ENCODE results near the gene DNASE1L3. TPM values are rescaled to one million over a fixed set of nuclear protein-coding genes. Genes with fewer than 3 reads are reported as not detected.

Gene DNASE1L3
- polyA plus RNA-seq, 1 donor from 2014 or later, result not detected

DNA sequence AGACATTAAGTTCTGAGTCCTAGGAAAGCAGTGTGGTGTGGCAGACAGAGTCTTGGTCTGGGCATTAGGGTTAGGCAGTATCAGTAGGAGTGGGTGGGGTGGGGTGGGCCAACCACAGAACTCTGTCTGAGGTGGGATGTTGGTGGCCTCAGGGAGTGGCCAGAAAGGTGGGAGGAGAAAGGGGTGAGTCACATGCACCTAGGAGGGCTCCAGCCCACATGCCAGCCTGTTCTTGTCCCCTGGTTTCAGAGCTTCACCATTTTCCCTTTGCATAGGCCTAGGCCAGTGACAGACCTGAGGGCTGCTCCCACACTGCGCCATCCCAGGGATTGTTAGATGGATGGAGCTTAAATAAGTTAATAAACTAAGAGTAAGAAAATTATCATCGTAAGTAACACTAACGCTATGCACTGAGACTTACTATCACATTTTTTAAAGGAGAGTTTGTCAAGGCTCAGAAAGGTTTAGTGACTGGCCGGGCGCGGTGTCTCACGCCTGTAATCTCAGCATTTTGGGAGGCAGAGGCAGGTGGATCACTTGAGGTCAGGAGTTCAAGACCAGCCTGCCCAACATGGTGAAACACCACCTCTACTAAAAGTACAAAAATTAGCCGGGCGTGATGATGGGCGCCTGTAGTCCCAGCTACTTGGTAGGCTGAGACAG is 33.8 kb downstream of the DNASE1L3 start:
- no peaks in the 10 kb centered on the region for H3K9me3 ChIP-seq (ENCODE audit: low read length)
- no peaks in the 10 kb centered on the region for H4K20me1 ChIP-seq (ENCODE audit: insufficient read depth)
- no peaks in the 10 kb centered on the region for H3K79me2 ChIP-seq (replicated peaks; ENCODE audit: insufficient read depth, low read length)
- no peaks in the 10 kb centered on the region for H3F3A ChIP-seq (ENCODE audit: insufficient read depth, low read length, poor library complexity, severe bottlenecking)
- H3K9me2 ChIP-seq (ENCODE audit: insufficient read depth, low read length), result no peaks in the 10 kb centered on the region
- H3K27ac ChIP-seq (ENCODE audit: low read length), result no peak overlapping the region
- H3K36me3 ChIP-seq (ENCODE audit: insufficient read depth, low read length), result no peaks in the 10 kb centered on the region
- TF ChIP-seq POLR2AphosphoS5 (IDR thresholded peaks at IDR 0.05) (no peak), RAD21 (conservative IDR thresholded peaks at IDR 0.05) (no peak), SMC3 (conservative IDR thresholded peaks at IDR 0.05; ENCODE audit: poor library complexity) (no peak), EZH2 (IDR thresholded peaks at IDR 0.05; ENCODE audit: borderline replicate concordance, insufficient read depth, low read length, poor library complexity, severe bottlenecking) (no peak), EP300 (conservative IDR thresholded peaks at IDR 0.05; ENCODE audit: poor library complexity, severe bottlenecking) (no peak), MXI1 (conservative IDR thresholded peaks at IDR 0.05; ENCODE audit: poor library complexity, severe bottlenecking) (no peak), TAF1 (IDR thresholded peaks at IDR 0.05; ENCODE audit: low read depth) (no peak)
- TF ChIP-seq, protein P1, sequence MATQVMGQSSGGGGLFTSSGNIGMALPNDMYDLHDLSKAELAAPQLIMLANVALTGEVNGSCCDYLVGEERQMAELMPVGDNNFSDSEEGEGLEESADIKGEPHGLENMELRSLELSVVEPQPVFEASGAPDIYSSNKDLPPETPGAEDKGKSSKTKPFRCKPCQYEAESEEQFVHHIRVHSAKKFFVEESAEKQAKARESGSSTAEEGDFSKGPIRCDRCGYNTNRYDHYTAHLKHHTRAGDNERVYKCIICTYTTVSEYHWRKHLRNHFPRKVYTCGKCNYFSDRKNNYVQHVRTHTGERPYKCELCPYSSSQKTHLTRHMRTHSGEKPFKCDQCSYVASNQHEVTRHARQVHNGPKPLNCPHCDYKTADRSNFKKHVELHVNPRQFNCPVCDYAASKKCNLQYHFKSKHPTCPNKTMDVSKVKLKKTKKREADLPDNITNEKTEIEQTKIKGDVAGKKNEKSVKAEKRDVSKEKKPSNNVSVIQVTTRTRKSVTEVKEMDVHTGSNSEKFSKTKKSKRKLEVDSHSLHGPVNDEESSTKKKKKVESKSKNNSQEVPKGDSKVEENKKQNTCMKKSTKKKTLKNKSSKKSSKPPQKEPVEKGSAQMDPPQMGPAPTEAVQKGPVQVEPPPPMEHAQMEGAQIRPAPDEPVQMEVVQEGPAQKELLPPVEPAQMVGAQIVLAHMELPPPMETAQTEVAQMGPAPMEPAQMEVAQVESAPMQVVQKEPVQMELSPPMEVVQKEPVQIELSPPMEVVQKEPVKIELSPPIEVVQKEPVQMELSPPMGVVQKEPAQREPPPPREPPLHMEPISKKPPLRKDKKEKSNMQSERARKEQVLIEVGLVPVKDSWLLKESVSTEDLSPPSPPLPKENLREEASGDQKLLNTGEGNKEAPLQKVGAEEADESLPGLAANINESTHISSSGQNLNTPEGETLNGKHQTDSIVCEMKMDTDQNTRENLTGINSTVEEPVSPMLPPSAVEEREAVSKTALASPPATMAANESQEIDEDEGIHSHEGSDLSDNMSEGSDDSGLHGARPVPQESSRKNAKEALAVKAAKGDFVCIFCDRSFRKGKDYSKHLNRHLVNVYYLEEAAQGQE (IDR thresholded peaks at IDR 0.05; ENCODE audit: borderline replicate concordance), result no peak
- TF ChIP-seq, protein P2, sequence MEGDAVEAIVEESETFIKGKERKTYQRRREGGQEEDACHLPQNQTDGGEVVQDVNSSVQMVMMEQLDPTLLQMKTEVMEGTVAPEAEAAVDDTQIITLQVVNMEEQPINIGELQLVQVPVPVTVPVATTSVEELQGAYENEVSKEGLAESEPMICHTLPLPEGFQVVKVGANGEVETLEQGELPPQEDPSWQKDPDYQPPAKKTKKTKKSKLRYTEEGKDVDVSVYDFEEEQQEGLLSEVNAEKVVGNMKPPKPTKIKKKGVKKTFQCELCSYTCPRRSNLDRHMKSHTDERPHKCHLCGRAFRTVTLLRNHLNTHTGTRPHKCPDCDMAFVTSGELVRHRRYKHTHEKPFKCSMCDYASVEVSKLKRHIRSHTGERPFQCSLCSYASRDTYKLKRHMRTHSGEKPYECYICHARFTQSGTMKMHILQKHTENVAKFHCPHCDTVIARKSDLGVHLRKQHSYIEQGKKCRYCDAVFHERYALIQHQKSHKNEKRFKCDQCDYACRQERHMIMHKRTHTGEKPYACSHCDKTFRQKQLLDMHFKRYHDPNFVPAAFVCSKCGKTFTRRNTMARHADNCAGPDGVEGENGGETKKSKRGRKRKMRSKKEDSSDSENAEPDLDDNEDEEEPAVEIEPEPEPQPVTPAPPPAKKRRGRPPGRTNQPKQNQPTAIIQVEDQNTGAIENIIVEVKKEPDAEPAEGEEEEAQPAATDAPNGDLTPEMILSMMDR (IDR thresholded peaks at IDR 0.05; ENCODE audit: poor library complexity, severe bottlenecking), result no peak
- no peak overlapping the region for H3K4me3 ChIP-seq (ENCODE audit: low read length)
- H2AFZ ChIP-seq (ENCODE audit: low read depth, low read length), result no peak overlapping the region
- no peak overlapping the region for H3K4me2 ChIP-seq (ENCODE audit: low read length)
- H3K9ac ChIP-seq (ENCODE audit: low read length), result no peak overlapping the region
- no peaks in the 10 kb centered on the region for H3K27me3 ChIP-seq (ENCODE audit: insufficient read depth, low read depth, low read length)

DNA sequence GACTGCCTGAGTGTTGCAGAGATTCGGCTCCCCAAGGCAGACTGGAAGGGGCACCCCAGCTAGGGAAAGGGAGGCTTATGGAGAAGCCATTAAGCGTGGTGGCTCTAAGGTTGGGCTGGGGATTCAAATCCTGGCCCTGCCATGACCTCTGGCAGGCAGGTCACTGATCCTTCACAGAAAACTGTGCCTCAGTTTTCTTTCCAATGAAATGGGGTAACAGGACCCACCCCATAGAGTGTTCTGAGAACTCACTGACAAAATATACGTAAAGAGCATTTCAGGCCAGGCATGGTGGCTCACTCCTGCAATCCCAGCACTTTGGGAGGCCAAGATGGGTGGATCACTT is 34.6 kb downstream of the DNASE1L3 start:
- H3F3A ChIP-seq (ENCODE audit: insufficient read depth, low read length, poor library complexity, severe bottlenecking), result no peaks in the 10 kb centered on the region
- no peak overlapping the region for H2AFZ ChIP-seq (ENCODE audit: low read depth, low read length)
- H3K9me3 ChIP-seq (ENCODE audit: low read length), result no peaks in the 10 kb centered on the region
- no peak overlapping the region for H3K4me2 ChIP-seq (ENCODE audit: low read length)
- no peaks in the 10 kb centered on the region for H3K27me3 ChIP-seq (ENCODE audit: insufficient read depth, low read depth, low read length)
- no peaks in the 10 kb centered on the region for H3K79me2 ChIP-seq (replicated peaks; ENCODE audit: insufficient read depth, low read length)
- H3K9me2 ChIP-seq (ENCODE audit: insufficient read depth, low read length), result no peaks in the 10 kb centered on the region
- no peak for TF ChIP-seq EZH2 (IDR thresholded peaks at IDR 0.05; ENCODE audit: borderline replicate concordance, insufficient read depth, low read length, poor library complexity, severe bottlenecking)
- TF ChIP-seq, protein P1 (IDR thresholded peaks at IDR 0.05; ENCODE audit: borderline replicate concordance), result no peak
- TF ChIP-seq RAD21 (conservative IDR thresholded peaks at IDR 0.05), result no peak
- no peak for TF ChIP-seq TAF1 (IDR thresholded peaks at IDR 0.05; ENCODE audit: low read depth)
- TF ChIP-seq SMC3 (conservative IDR thresholded peaks at IDR 0.05; ENCODE audit: poor library complexity), result no peak
- TF ChIP-seq, protein P2 (IDR thresholded peaks at IDR 0.05; ENCODE audit: poor library complexity, severe bottlenecking), result no peak
- no peak for TF ChIP-seq POLR2AphosphoS5 (IDR thresholded peaks at IDR 0.05)
- TF ChIP-seq MXI1 (conservative IDR thresholded peaks at IDR 0.05; ENCODE audit: poor library complexity, severe bottlenecking), result no peak
- no peak for TF ChIP-seq EP300 (conservative IDR thresholded peaks at IDR 0.05; ENCODE audit: poor library complexity, severe bottlenecking)
- no peak overlapping the region for H3K4me3 ChIP-seq (ENCODE audit: low read length)
- no peaks in the 10 kb centered on the region for H4K20me1 ChIP-seq (ENCODE audit: insufficient read depth)
- no peak overlapping the region for H3K9ac ChIP-seq (ENCODE audit: low read length)
- no peaks in the 10 kb centered on the region for H3K36me3 ChIP-seq (ENCODE audit: insufficient read depth, low read length)
- H3K27ac ChIP-seq (ENCODE audit: low read length), result no peak overlapping the region

All from neural cell (in vitro differentiated cells).